GM12874 (cell line): ENCODE measurements around the gene DHPS.

Source experiments
- TF ChIP-seq, protein P1 (sequence below): IDR thresholded peaks from 2 replicates; pipeline ENCODE4 v1.5.1; 2011; ENCODE audit warnings: low read depth, mild to moderate bottlenecking, control low read depth, low read length, moderate library complexity; ENCODE audit not compliant: insufficient read depth

Gene DHPS

DNA sequence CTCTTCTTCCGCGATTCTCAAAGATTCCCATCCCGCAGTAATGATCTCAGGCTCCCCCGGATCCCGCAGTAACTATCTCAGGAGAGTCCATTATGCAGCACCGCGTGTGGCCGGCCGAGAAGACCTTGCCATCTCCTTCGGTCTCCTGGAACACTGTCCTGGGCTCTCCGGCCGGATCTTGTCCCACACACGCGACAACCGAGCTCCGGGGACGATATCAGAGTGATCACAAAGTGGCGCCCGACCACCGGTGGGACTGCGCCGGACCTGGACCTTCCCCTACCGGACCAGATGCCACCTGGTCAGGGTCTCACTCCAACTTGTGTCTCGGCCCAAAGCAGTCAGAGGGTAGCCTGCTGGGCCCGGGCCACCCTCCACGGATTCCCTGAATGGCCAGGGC is 39.2 kb downstream of the DHPS start:
- TF ChIP-seq, protein P1, sequence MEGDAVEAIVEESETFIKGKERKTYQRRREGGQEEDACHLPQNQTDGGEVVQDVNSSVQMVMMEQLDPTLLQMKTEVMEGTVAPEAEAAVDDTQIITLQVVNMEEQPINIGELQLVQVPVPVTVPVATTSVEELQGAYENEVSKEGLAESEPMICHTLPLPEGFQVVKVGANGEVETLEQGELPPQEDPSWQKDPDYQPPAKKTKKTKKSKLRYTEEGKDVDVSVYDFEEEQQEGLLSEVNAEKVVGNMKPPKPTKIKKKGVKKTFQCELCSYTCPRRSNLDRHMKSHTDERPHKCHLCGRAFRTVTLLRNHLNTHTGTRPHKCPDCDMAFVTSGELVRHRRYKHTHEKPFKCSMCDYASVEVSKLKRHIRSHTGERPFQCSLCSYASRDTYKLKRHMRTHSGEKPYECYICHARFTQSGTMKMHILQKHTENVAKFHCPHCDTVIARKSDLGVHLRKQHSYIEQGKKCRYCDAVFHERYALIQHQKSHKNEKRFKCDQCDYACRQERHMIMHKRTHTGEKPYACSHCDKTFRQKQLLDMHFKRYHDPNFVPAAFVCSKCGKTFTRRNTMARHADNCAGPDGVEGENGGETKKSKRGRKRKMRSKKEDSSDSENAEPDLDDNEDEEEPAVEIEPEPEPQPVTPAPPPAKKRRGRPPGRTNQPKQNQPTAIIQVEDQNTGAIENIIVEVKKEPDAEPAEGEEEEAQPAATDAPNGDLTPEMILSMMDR: no peak

DNA sequence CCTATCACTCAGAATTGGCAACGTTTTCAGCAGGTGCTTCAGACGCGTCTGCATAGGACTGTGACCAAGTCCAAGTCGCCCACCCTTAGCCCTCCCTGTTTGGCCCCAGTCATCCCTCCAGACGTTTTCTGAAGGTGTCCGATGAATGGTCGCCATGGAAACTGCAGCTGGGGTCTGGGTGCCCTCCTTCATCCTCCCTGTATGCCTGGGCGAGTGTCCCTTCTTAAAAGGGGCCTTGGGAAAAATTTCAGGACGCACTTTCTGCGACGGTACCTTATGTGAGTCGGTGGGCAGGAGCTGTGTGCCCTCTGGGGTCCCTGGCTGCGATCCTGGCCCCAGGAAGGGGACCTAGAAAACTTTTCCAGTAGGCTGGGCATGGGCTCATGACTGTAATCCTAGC is 40.2 kb downstream of the DHPS start:
- TF ChIP-seq, protein P1: no peak

DNA sequence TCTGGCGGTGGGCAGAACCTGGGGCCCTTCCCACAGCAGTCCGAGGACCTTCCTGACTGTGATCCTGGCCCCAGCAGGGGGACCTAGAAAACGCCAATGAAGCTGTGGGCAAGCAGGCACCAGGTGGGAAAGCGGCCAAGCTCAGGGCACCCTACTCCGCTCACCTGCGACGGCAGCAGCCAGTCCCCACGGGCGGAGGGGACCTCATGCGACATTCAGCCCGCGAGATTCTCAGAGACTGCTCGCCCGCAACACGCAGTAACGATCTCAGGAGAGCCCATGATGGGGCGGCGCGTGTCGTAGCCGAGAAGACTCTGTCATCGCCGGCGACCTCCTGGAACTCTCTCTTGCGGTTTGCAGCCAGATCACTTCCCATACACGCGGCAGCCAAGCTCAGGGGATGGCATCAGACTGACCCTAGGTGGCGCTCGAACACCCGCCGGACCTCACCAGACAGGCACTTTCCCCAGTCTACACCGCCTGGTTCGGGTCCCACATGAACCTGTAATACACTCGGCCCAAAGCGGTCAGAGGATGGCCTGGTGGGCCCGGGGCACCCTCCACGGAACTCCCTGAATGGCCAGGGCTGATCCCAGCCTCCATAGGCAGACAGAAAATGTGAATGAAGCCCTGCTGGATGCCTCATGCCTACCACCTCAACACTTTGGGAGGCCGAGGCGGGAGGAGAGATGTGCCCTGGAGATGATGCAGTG is 41.6 kb downstream of the DHPS start:
- TF ChIP-seq, protein P1: peak; percentile 90

DNA sequence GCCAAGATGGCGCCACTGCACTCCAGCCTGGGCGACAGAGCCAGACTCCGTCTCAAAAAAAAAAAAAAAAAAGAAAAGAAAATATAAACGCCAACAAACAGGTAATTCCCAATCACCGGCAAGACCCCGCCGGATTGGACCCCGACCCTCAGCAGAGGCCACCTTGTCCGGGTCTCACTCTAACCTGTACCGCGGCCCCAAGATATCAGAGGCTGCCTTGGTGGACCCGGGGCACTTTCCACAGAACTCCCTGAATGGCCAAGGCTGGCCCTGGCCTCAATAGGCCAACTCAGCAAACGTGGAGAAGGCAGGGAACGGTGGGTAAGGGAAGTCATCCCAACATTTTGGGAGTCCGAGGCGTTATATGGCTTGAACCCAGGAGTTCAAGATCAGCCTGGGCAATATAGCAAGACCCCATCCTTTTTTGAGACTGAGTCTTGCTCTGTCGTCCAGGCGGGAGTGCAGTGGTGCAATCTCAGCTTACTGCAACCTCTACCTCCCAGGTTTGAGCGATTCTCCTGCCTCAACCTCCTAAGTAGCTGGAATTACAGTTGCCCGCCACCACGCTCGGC is 43.0 kb downstream of the DHPS start:
- TF ChIP-seq, protein P1: no peak

DNA sequence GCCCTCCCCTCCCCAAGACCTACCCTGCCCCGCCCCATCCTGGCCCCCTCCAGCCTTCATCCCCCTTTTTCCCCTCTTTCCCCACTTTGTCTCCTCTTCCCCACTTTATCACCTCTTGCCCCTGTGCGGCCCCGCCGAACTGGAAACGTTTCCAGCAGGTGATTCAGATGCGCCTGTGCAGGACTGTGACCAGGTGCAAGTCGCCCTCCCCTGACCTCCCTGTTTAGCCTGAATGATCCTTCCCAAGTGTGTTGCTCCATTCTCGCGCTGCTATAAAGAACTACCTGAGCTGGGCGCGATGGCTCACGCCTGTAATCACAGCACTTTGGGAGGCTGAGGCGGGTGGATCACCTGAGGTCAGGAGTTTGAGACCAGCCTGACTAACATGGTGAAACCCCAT is 45.0 kb downstream of the DHPS start:
- TF ChIP-seq, protein P1: no peak

DNA sequence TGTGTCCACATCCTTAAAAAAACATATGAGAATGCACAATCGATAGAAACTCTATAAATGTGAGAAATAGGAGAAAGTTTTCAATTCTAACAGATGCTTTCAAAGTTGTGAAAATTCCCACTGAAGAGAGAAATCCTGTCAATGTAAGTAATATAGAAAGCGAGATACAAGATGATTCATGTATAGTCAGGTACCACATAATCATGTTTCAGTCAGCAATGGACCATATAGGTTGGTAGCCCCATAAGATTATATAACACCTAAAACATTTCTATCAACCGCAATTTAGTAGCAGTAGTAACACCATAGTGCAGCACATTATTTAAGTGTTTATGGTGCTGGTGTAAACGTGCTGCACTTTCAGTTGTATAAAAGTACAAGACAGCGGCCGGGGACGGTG is 52.5 kb downstream of the DHPS start:
- TF ChIP-seq, protein P1: no peak

DNA sequence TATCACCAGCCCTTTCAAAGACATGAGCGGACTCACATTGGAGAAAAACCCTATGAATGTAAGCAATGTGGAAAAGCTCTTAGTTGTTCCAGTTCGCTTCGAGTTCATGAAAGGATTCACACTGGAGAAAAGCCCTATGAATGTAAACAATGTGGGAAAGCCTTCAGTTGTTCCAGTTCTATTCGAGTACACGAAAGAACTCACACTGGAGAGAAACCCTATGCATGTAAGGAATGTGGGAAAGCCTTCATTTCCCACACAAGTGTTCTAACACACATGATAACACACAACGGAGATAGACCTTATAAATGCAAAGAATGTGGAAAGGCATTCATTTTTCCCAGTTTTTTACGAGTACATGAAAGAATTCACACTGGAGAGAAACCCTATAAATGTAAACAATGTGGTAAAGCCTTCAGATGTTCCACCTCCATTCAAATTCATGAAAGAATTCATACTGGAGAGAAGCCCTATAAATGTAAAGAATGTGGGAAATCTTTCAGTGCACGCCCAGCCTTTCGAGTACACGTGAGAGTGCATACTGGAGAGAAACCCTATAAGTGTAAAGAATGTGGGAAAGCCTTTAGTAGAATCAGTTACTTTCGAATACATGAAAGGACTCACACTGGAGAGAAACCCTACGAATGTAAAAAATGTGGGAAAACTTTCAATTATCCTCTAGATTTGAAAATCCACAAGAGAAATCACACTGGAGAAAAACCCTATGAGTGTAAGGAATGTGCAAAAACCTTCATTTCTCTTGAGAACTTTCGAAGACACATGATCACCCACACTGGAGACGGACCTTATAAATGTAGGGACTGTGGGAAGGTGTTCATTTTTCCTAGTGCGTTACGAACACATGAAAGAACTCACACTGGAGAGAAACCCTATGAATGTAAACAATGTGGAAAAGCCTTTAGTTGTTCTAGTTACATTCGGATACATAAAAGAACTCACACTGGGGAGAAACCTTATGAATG is 53.3 kb downstream of the DHPS start:
- TF ChIP-seq, protein P1: no peak
